ENCODE measurements around the gene KRT84.

GRCh38 chr12:52356762-52357580, 28.5 kb downstream of the KRT84 start:
- no peak for TF ChIP-seq CTCF (conservative IDR thresholded peaks at IDR 0.05; ENCODE audit: low read length)
- no peak for TF ChIP-seq EZH2phosphoT487 (IDR thresholded peaks at IDR 0.05; ENCODE audit: borderline replicate concordance, low read depth, low read length)
